HepG2 (cell line): ENCODE results near the gene ARL2. TPM values are rescaled to one million over a fixed set of nuclear protein-coding genes. Genes with fewer than 3 reads are reported as not detected.
A peak's percentile ranks its signal among the peaks of the same experiment; 100 is the strongest.

Experiments used
- ADNP ChIP-seq: sonication (generic); formaldehyde crosslinking; IDR thresholded peaks from 2 replicates; pipeline ENCODE4 v1.4.0; 2020; ENCODE audit warnings: missing genetic modification reagents
- AGO1 ChIP-seq: fragments of 200-400 bp; formaldehyde crosslinking; IDR thresholded peaks from 2 replicates; pipeline ENCODE4 v1.6.1; 2017; ENCODE audit warnings: mild to moderate bottlenecking, low read depth, low read length, moderate library complexity; ENCODE audit not compliant: poor library complexity, severe bottlenecking
- CC2D1A ChIP-seq: sonication (generic); formaldehyde crosslinking; IDR thresholded peaks from 2 replicates; pipeline ENCODE4 v1.8.1; 2023; ENCODE audit warnings: mild to moderate bottlenecking, missing genetic modification reagents
- CHCHD3 ChIP-seq: sonication (generic); formaldehyde crosslinking; IDR thresholded peaks from 2 replicates; pipeline ENCODE4 v1.8.0; 2022; ENCODE audit warnings: mild to moderate bottlenecking, missing genetic modification reagents, moderate library complexity
- FOXJ3 ChIP-seq: sonication (generic); formaldehyde crosslinking; IDR thresholded peaks from 2 replicates; pipeline ENCODE4 v1.4.0; 2020; ENCODE audit warnings: missing genetic modification reagents, mild to moderate bottlenecking, borderline replicate concordance
- GLI4 ChIP-seq: sonication (generic); formaldehyde crosslinking; IDR thresholded peaks from 2 replicates; pipeline ENCODE4 v1.5.1; 2020; ENCODE audit warnings: missing genetic modification reagents, mild to moderate bottlenecking, moderate library complexity, borderline replicate concordance
- HOXA3 ChIP-seq: sonication (generic); formaldehyde crosslinking; IDR thresholded peaks from 2 replicates; pipeline ENCODE4 v1.5.0; 2020; ENCODE audit warnings: missing genetic modification reagents
- JDP2 ChIP-seq: sonication (generic); formaldehyde crosslinking; IDR thresholded peaks from 2 replicates; pipeline ENCODE4 v1.8.1; 2022; ENCODE audit warnings: missing genetic modification reagents, borderline replicate concordance
- KDM4B ChIP-seq: sonication (generic); formaldehyde crosslinking; IDR thresholded peaks from 2 replicates; pipeline ENCODE4 v1.4.0; 2020; ENCODE audit warnings: missing genetic modification reagents
- KLF9 ChIP-seq: IDR thresholded peaks from 2 replicates; pipeline ENCODE4 v1.6.1; 2016; ENCODE audit warnings: low read depth
- MAF1 ChIP-seq: sonication (generic); formaldehyde crosslinking; IDR thresholded peaks from 2 replicates; pipeline ENCODE4 v1.5.0; 2020; ENCODE audit warnings: missing genetic modification reagents, borderline replicate concordance
- MEF2D ChIP-seq: sonication (generic); formaldehyde crosslinking; IDR thresholded peaks from 2 replicates; pipeline ENCODE4 v1.5.1; 2020; ENCODE audit warnings: mild to moderate bottlenecking, missing genetic modification reagents
- NPAS2 ChIP-seq: sonication (generic); formaldehyde crosslinking; IDR thresholded peaks from 2 replicates; pipeline ENCODE4 v1.8.0; 2022; ENCODE audit warnings: mild to moderate bottlenecking, missing genetic modification reagents, borderline replicate concordance
- NR3C1 ChIP-seq: sonication (generic); formaldehyde crosslinking; IDR thresholded peaks from 2 replicates; pipeline ENCODE4 v1.4.0; 2020; ENCODE audit warnings: missing genetic modification reagents
- ONECUT2 ChIP-seq: sonication (generic); formaldehyde crosslinking; IDR thresholded peaks from 2 replicates; pipeline ENCODE4 v1.4.0; 2020; ENCODE audit warnings: missing genetic modification reagents
- PLRG1 ChIP-seq: fragments of 450-650 bp; conservative IDR thresholded peaks from 2 replicates; pipeline ENCODE4 v1.6.1; 2016
- SKI ChIP-seq: fragments of 450-650 bp; IDR thresholded peaks from one replicate; pipeline ENCODE4 v1.6.1; 2018; ENCODE audit warnings: mild to moderate bottlenecking; ENCODE audit not compliant: partially characterized antibody
- TRIM24 ChIP-seq: sonication (generic); formaldehyde crosslinking; IDR thresholded peaks from 2 replicates; pipeline ENCODE4 v1.8.0; 2022; ENCODE audit warnings: mild to moderate bottlenecking, missing genetic modification reagents
- ZFY ChIP-seq: sonication (generic); formaldehyde crosslinking; IDR thresholded peaks from 2 replicates; pipeline ENCODE4 v1.4.0; 2020; ENCODE audit warnings: missing genetic modification reagents
- ZNF337 ChIP-seq: sonication (generic); formaldehyde crosslinking; IDR thresholded peaks from 2 replicates; pipeline ENCODE4 v1.5.1; 2020; ENCODE audit warnings: missing genetic modification reagents, low read depth, mild to moderate bottlenecking, borderline replicate concordance
- polyA plus RNA-seq, 8 experiments: library from polyadenylated mRNA; depleted of rRNA in 3 of 8; stranded (reverse) in 7 of 8; unstranded in 1 of 8; fragments of >200 nt; fragmentation: Illumina TruSeq in 4 of 8; extraction: Trizol in 4 of 8; gene quantifications; 2 replicates each; pipeline versions ENCODE4 v1.2.1 to v1.2.3, GENCODE V29; 2011 to 2016; ENCODE audit warnings: low read depth in 4 of 8, missing spikeins in 1 of 8, mixed read lengths in 1 of 8; ENCODE audit not compliant: insufficient read depth in 1 of 8
- total RNA-seq, 5 experiments: library from RNA; depleted of rRNA; stranded (reverse); fragments of >200 nt; fragmentation: Illumina TruSeq; extraction: Trizol; gene quantifications; 2 replicates each; pipeline ENCODE4 v1.2.3, GENCODE V29; 2016; ENCODE audit warnings: low read depth in 1 of 5
- TF ChIP-seq, protein P1 (sequence below), 2 experiments: fragments of 450-650 bp in 1 of 2; sonication (generic) in 1 of 2; formaldehyde crosslinking; IDR thresholded peaks; 2 replicates each; pipeline versions ENCODE4 v1.5.0 to v1.8.0; 2020 to 2022; ENCODE audit warnings: mild to moderate bottlenecking in 1 of 2, missing genetic modification reagents in 1 of 2
- TF ChIP-seq, protein P2 (sequence below): sonication (generic); formaldehyde crosslinking; IDR thresholded peaks from 2 replicates; pipeline ENCODE4 v1.5.0; 2020; ENCODE audit warnings: missing genetic modification reagents
- TF ChIP-seq, protein P3 (sequence below): sonication (generic); formaldehyde crosslinking; IDR thresholded peaks from 2 replicates; pipeline ENCODE4 v1.5.0; 2020; ENCODE audit warnings: missing genetic modification reagents, mild to moderate bottlenecking, borderline replicate concordance
- TF ChIP-seq, protein P4 (sequence below): IDR thresholded peaks from 2 replicates; pipeline ENCODE4 v1.6.1; 2012; ENCODE audit warnings: low read depth, low read length, improper control_type of control experiment
- TF ChIP-seq, protein P5 (sequence below): sonication (generic); formaldehyde crosslinking; IDR thresholded peaks from 2 replicates; pipeline ENCODE4 v1.5.0; 2020; ENCODE audit warnings: missing genetic modification reagents

The ARL2 gene
- total and polyA plus RNA-seq, 2 of the 13 experiments (the other 11 are each of a cell fraction or from before 2014, with no cell fraction given), result 82.9 to 84.4 TPM

DNA sequence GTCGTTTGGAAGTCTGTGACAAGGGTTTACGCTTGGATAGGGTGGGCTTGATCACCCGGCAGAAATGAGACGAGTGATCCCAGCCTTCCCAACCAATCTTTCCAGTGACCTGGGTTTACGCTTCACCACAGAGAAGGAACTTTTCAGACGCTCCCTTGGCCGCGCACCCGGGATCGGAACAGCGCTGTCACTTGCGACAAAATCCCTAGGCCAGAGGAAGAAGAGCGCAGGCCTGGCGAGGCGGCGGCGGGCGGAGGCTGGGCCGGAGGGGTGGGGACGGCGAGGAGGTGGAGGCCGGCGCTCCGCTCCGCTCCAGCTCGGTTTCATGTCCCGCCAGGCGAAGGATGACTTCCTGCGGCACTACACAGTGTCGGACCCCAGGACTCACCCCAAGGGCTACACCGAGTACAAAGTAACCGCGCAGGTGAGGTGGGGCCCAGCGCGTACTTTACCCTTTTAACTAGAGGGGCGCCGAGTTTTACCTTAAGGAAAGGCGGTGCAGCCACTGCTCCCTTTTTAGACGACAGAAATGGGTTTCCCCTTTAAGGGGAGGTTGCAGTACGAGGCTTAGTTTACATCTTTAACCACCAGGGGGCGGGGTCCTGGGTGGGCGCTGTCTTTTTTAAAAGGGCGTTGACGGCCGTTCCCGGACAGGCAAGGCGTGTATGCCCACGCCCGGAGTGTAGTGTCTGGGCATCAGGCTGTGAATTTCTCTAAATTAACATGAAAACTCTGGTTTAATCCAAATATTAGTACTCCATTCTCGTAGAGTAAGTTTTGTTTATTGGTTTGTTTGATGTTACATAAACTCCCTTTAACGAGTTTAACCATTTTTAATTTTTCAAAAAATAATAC, 13.5 kb downstream of the ARL2 start, which contains the start of gene SNX15 (continued):
- peak; percentile 56; the same call in 1 of the 2 replicates for TF ChIP-seq MAF1
- no peak for TF ChIP-seq ZNF337 (CRISPR knock-in tag)
- 0 out of 2 replicates have a peak, but pooled peaks have one; percentile 52 for TF ChIP-seq FOXJ3 (CRISPR knock-in tag)
- TF ChIP-seq AGO1, result peak; percentile 49
- TF ChIP-seq KLF9 (CRISPR knock-in tag), result no peak
- TF ChIP-seq CC2D1A (CRISPR knock-in tag), result no peak
- TF ChIP-seq, protein P1, sequence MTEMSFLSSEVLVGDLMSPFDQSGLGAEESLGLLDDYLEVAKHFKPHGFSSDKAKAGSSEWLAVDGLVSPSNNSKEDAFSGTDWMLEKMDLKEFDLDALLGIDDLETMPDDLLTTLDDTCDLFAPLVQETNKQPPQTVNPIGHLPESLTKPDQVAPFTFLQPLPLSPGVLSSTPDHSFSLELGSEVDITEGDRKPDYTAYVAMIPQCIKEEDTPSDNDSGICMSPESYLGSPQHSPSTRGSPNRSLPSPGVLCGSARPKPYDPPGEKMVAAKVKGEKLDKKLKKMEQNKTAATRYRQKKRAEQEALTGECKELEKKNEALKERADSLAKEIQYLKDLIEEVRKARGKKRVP (CRISPR knock-in tag; IDR thresholded peaks at IDR 0.05), result no peak
- peak; percentile 90 for TF ChIP-seq ZFY
- TF ChIP-seq, protein P2, sequence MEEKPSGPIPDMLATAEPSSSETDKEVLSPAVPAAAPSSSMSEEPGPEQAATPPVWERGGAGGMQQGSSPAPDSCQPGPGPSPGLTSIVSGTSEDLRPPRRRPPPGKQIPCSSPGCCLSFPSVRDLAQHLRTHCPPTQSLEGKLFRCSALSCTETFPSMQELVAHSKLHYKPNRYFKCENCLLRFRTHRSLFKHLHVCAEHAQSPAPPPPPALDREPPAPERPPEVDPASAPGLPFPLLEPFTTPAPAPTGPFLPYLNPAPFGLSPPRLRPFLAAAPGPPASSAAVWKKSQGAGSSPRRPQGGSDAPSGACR (CRISPR knock-in tag), result peak; percentile 32; the same call in 1 of the 2 replicates
- no peak for TF ChIP-seq TRIM24 (CRISPR knock-in tag)
- peak; percentile 43; the same call in 1 of the 2 replicates for TF ChIP-seq ONECUT2 (CRISPR knock-in tag)
- no peak for TF ChIP-seq ADNP (CRISPR knock-in tag)
- TF ChIP-seq SKI, result peak; percentile 20
- TF ChIP-seq, protein P3, sequence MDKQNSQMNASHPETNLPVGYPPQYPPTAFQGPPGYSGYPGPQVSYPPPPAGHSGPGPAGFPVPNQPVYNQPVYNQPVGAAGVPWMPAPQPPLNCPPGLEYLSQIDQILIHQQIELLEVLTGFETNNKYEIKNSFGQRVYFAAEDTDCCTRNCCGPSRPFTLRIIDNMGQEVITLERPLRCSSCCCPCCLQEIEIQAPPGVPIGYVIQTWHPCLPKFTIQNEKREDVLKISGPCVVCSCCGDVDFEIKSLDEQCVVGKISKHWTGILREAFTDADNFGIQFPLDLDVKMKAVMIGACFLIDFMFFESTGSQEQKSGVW, result no peak
- TF ChIP-seq CHCHD3 (CRISPR knock-in tag), result no peak
- TF ChIP-seq, protein P4, sequence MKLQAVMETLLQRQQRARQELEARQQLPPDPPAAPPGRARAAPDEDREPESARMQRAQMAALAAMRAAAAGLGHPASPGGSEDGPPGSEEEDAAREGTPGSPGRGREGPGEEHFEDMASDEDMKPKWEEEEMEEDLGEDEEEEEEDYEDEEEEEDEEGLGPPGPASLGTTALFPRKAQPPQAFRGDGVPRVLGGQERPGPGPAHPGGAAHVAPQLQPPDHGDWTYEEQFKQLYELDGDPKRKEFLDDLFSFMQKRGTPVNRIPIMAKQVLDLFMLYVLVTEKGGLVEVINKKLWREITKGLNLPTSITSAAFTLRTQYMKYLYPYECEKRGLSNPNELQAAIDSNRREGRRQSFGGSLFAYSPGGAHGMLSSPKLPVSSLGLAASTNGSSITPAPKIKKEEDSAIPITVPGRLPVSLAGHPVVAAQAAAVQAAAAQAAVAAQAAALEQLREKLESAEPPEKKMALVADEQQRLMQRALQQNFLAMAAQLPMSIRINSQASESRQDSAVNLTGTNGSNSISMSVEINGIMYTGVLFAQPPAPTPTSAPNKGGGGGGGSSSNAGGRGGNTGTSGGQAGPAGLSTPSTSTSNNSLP, result no peak
- no peak for TF ChIP-seq NR3C1 (CRISPR knock-in tag)
- TF ChIP-seq GLI4, result 0 out of 2 replicates have a peak, but pooled peaks have one; percentile 46
- TF ChIP-seq JDP2 (CRISPR knock-in tag), result no peak
- peak; percentile 40; the same call in 1 of the 2 replicates for TF ChIP-seq MEF2D (CRISPR knock-in tag)
- TF ChIP-seq HOXA3 (CRISPR knock-in tag), result peak; percentile 80
- no peak for TF ChIP-seq KDM4B (CRISPR knock-in tag)
- TF ChIP-seq, protein P5, sequence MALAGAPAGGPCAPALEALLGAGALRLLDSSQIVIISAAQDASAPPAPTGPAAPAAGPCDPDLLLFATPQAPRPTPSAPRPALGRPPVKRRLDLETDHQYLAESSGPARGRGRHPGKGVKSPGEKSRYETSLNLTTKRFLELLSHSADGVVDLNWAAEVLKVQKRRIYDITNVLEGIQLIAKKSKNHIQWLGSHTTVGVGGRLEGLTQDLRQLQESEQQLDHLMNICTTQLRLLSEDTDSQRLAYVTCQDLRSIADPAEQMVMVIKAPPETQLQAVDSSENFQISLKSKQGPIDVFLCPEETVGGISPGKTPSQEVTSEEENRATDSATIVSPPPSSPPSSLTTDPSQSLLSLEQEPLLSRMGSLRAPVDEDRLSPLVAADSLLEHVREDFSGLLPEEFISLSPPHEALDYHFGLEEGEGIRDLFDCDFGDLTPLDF (CRISPR knock-in tag), result peak; percentile 57; the same call in 1 of the 2 replicates
- TF ChIP-seq PLRG1, result no peak
- no peak for TF ChIP-seq NPAS2 (CRISPR knock-in tag)
